Omental fat pad (tissue), 4 donors: ENCODE data around the gene GRXCR2. TPM values are rescaled to one million over a fixed set of nuclear protein-coding genes. Genes with fewer than 3 reads are reported as not detected.

ENCODE experiments used
- ATAC-seq: fragments of 150-250 bp; one replicate; pipeline ENCODE4 v1.9.1; 2016; ENCODE audit warnings: mild to moderate bottlenecking, moderate library complexity; ENCODE audit not compliant: low FRiP score
- DNase-seq: peaks from one replicate; pipeline ENCODE4 v3.0.0-alpha.2; 2019; ENCODE audit warnings: low spot score
- CTCF ChIP-seq, 3 donors: fragments of 450-650 bp; IDR thresholded peaks; one replicate each; pipeline ENCODE4 v1.5.1; 2016 to 2017; ENCODE audit warnings: antibody characterized with exemption in 3 of 3, mild to moderate bottlenecking in 3 of 3, moderate library complexity in 2 of 3
- total RNA-seq, 4 donors: library from RNA; depleted of rRNA; stranded (reverse); fragments of >200 nt; gene quantifications; one replicate each; pipeline ENCODE4 v1.1.0, GENCODE V29; 2016

Gene GRXCR2
- total RNA-seq, 4 donors from 2014 or later: not detected

GRCh38 chr5:145830594-145830993, 42.2 kb downstream of the GRXCR2 start:
- no peak for TF ChIP-seq CTCF (IDR thresholded peaks at IDR 0.05)
- DNase-seq (no peak), ATAC-seq (no peak)

- DNase-seq (no peak), ATAC-seq (no peak)
- TF ChIP-seq CTCF (IDR thresholded peaks at IDR 0.05): no peak
Measured at GRCh38 chr5:145829708-145830361, 43.0 kb downstream of the GRXCR2 start.

GRCh38 chr5:145826895-145827674, 45.7 kb downstream of the GRXCR2 start:
- no peak for TF ChIP-seq CTCF (IDR thresholded peaks at IDR 0.05)
- no peak for ATAC-seq
- no peak for DNase-seq

- no peak for TF ChIP-seq CTCF (IDR thresholded peaks at IDR 0.05)
- no peak for DNase-seq
- no peak for ATAC-seq
Measured at GRCh38 chr5:145825751-145826180, 47.0 kb downstream of the GRXCR2 start.

GRCh38 chr5:145824040-145824439, 48.8 kb downstream of the GRXCR2 start:
- no peak for TF ChIP-seq CTCF (IDR thresholded peaks at IDR 0.05)
- ATAC-seq (no peak), DNase-seq (no peak)

- no peak for TF ChIP-seq CTCF (IDR thresholded peaks at IDR 0.05)
- ATAC-seq (no peak), DNase-seq (no peak)
Measured at GRCh38 chr5:145818604-145819003, 54.2 kb downstream of the GRXCR2 start.

- no peak for DNase-seq
- TF ChIP-seq CTCF (IDR thresholded peaks at IDR 0.05): no peak
- ATAC-seq: no peak
Measured at GRCh38 chr5:145812877-145813276, 59.9 kb downstream of the GRXCR2 start.
